Neural cell (in vitro differentiated cells): ENCODE data around the gene PLEKHM1. TPM values are rescaled to one million over a fixed set of nuclear protein-coding genes. Genes with fewer than 3 reads are reported as not detected.

ENCODE experiments used
- H2AFZ ChIP-seq: fragments of 200-600, 300-800 bp; sonication (generic), shearing (Covaris generic); 2 replicates; pipeline ENCODE4 v1.6.0; 2014; ENCODE audit warnings: low read depth, mild to moderate bottlenecking, antibody characterized with exemption, low read length, moderate library complexity
- H3F3A ChIP-seq: fragments of 200-600 bp; shearing (Covaris generic); 2 replicates; pipeline ENCODE4 v1.6.1; 2016; ENCODE audit warnings: mild to moderate bottlenecking, moderate library complexity, mixed read lengths, antibody characterized with exemption, low read length; ENCODE audit not compliant: insufficient read depth, poor library complexity, severe bottlenecking
- H3K27ac ChIP-seq: fragments of 200-600, 300-800 bp; sonication (generic), shearing (Covaris generic); 2 replicates; pipeline ENCODE4 v1.5.1; 2014; ENCODE audit warnings: mild to moderate bottlenecking, low read length, moderate library complexity
- H3K27me3 ChIP-seq: fragments of 300-800, 200-600 bp; sonication (generic), shearing (Covaris generic); 2 replicates; pipeline ENCODE4 v1.6.0; 2014; ENCODE audit warnings: mild to moderate bottlenecking, low read depth, low read length, moderate library complexity; ENCODE audit not compliant: insufficient read depth
- H3K36me3 ChIP-seq: fragments of 300-800, 200-600 bp; sonication (generic), shearing (Covaris generic); 2 replicates; pipeline ENCODE4 v1.5.1; 2014; ENCODE audit warnings: mild to moderate bottlenecking, antibody characterized with exemption, low read length, moderate library complexity; ENCODE audit not compliant: insufficient read depth
- H3K4me2 ChIP-seq: fragments of 300-800, 200-600 bp; sonication (generic), shearing (Covaris generic); 2 replicates; pipeline ENCODE4 v1.6.0; 2014; ENCODE audit warnings: mild to moderate bottlenecking, low read length
- H3K4me3 ChIP-seq: fragments of 300-800, 200-600 bp; sonication (generic), shearing (Covaris generic); 2 replicates; pipeline ENCODE4 v1.5.1; 2014; ENCODE audit warnings: mild to moderate bottlenecking, low read length, moderate library complexity
- H3K79me2 ChIP-seq: fragments of 200-600 bp; shearing (Covaris generic); replicated peaks from 2 replicates; pipeline ENCODE4 v1.6.0; 2014; ENCODE audit warnings: mild to moderate bottlenecking, low read length, moderate library complexity; ENCODE audit not compliant: insufficient read depth
- H3K9ac ChIP-seq: fragments of 300-800, 200-600 bp; sonication (generic), shearing (Covaris generic); 2 replicates; pipeline ENCODE4 v1.6.1; 2016; ENCODE audit warnings: mild to moderate bottlenecking, low read length, mixed read lengths
- H3K9me2 ChIP-seq: fragments of 200-600 bp; shearing (Covaris generic); 2 replicates; pipeline ENCODE4 v1.6.1; 2016; ENCODE audit warnings: mild to moderate bottlenecking, low read length, mixed read lengths; ENCODE audit not compliant: insufficient read depth
- H3K9me3 ChIP-seq: fragments of 200-600, 300-800 bp; sonication (generic), shearing (Covaris generic); 2 replicates; pipeline ENCODE4 v1.6.1; 2016; ENCODE audit warnings: mild to moderate bottlenecking, mixed run types, low read length, moderate library complexity, mixed read lengths
- H4K20me1 ChIP-seq: fragments of 200-600 bp; shearing (Covaris generic); 2 replicates; pipeline ENCODE4 v1.6.1; 2016; ENCODE audit warnings: mild to moderate bottlenecking, mixed run types; ENCODE audit not compliant: insufficient read depth
- CTCF ChIP-seq: fragments of 450-650 bp; IDR thresholded peaks from 2 replicates; pipeline ENCODE4 v1.5.1; 2014; ENCODE audit warnings: antibody characterized with exemption, mild to moderate bottlenecking, moderate library complexity; ENCODE audit not compliant: poor library complexity, severe bottlenecking
- EP300 ChIP-seq: fragments of 450-650 bp; conservative IDR thresholded peaks from 2 replicates; pipeline ENCODE4 v1.6.1; 2014; ENCODE audit warnings: antibody characterized with exemption, mild to moderate bottlenecking, moderate library complexity; ENCODE audit not compliant: poor library complexity, severe bottlenecking
- EZH2 ChIP-seq: fragments of 200-600, 300-800 bp; shearing (Covaris generic), sonication (generic); IDR thresholded peaks from 2 replicates; pipeline ENCODE4 v1.6.1; 2014; ENCODE audit warnings: antibody characterized with exemption, low read length, borderline replicate concordance, mild to moderate bottlenecking; ENCODE audit not compliant: insufficient read depth, poor library complexity, severe bottlenecking
- MXI1 ChIP-seq: fragments of 450-650 bp; conservative IDR thresholded peaks from 2 replicates; pipeline ENCODE4 v1.6.1; 2014; ENCODE audit warnings: antibody characterized with exemption, mild to moderate bottlenecking; ENCODE audit not compliant: poor library complexity, severe bottlenecking
- POLR2AphosphoS5 ChIP-seq: IDR thresholded peaks from 2 replicates; pipeline ENCODE4 v1.6.1; 2012
- RAD21 ChIP-seq: fragments of 450-650 bp; conservative IDR thresholded peaks from 2 replicates; pipeline ENCODE4 v1.6.1; 2014; ENCODE audit warnings: antibody characterized with exemption, mild to moderate bottlenecking, moderate library complexity
- REST ChIP-seq: IDR thresholded peaks from 2 replicates; pipeline ENCODE4 v1.6.1; 2012; ENCODE audit warnings: borderline replicate concordance
- SMC3 ChIP-seq: fragments of 450-650 bp; conservative IDR thresholded peaks from 2 replicates; pipeline ENCODE4 v1.6.1; 2014; ENCODE audit warnings: antibody characterized with exemption, mild to moderate bottlenecking, moderate library complexity; ENCODE audit not compliant: poor library complexity
- TAF1 ChIP-seq: IDR thresholded peaks from 2 replicates; pipeline ENCODE4 v1.6.1; 2012; ENCODE audit warnings: low read depth
- polyA plus RNA-seq: library from polyadenylated mRNA; depleted of rRNA; stranded (reverse); fragments of >200 nt; gene quantifications from 2 replicates; pipeline ENCODE4 v1.2.3, GENCODE V29; 2014

The PLEKHM1 gene
- polyA plus RNA-seq, 1 donor from 2014 or later: 3.1 TPM

GRCh38 chr17:45433159-45433535 lies 57.4 kb downstream of the PLEKHM1 start:
- H3K27ac ChIP-seq: no peak overlapping the region
- H3K4me3 ChIP-seq: no peak overlapping the region
- no peak overlapping the region for H3K4me2 ChIP-seq

GRCh38 chr17:45432405-45433158 lies 57.9 kb downstream of the PLEKHM1 start, which contains the start of gene ARHGAP27:
Gene ARHGAP27 (minus strand): TSS chr17:45432870. CDS start chr17:45430279, 2,591 bp downstream.
- no peaks in the 10 kb centered on the region for H3K9me2 ChIP-seq
- peaks cover 60% of the 10 kb centered on the region for H3K27me3 ChIP-seq
- no peaks in the 10 kb centered on the region for H3K79me2 ChIP-seq
- no peaks in the 10 kb centered on the region for H3K9me3 ChIP-seq
- H3K4me2 ChIP-seq: no peak within 1 kb of the TSS
- no peak within 1 kb of the TSS for H3K27ac ChIP-seq
- H3K4me3 ChIP-seq: peak within 1 kb of the TSS; percentile 56
- H3K9ac ChIP-seq: no peak within 1 kb of the TSS
- H3K36me3 ChIP-seq: no peaks in the 10 kb centered on the region
- H2AFZ ChIP-seq: no peak within 1 kb of the TSS
- no peaks in the 10 kb centered on the region for H3F3A ChIP-seq
- H4K20me1 ChIP-seq: no peaks in the 10 kb centered on the region
- no peak for TF ChIP-seq CTCF
- no peak for TF ChIP-seq REST
- TF ChIP-seq POLR2AphosphoS5: no peak
- no peak for TF ChIP-seq EZH2
- TF ChIP-seq TAF1: no peak

More at GRCh38 chr17:45433159-45433535, 57.4 kb downstream of the PLEKHM1 start:
- no peaks in the 10 kb centered on the region for H4K20me1 ChIP-seq
- no peaks in the 10 kb centered on the region for H3K9me3 ChIP-seq
- no peak overlapping the region for H2AFZ ChIP-seq
- no peak overlapping the region for H3K9ac ChIP-seq
- H3K79me2 ChIP-seq: no peaks in the 10 kb centered on the region
- H3K36me3 ChIP-seq: no peaks in the 10 kb centered on the region
- no peaks in the 10 kb centered on the region for H3F3A ChIP-seq
- H3K27me3 ChIP-seq: peaks cover 54% of the 10 kb centered on the region
- H3K9me2 ChIP-seq: no peaks in the 10 kb centered on the region
- no peak for TF ChIP-seq REST
- TF ChIP-seq EZH2: no peak
- TF ChIP-seq TAF1: no peak
- TF ChIP-seq MXI1: no peak
- TF ChIP-seq POLR2AphosphoS5: no peak
- TF ChIP-seq RAD21: no peak
- no peak for TF ChIP-seq CTCF
- no peak for TF ChIP-seq SMC3
- TF ChIP-seq EP300: no peak
